ENCODE measurements around the gene TNNI3K.

Gene TNNI3K

DNA sequence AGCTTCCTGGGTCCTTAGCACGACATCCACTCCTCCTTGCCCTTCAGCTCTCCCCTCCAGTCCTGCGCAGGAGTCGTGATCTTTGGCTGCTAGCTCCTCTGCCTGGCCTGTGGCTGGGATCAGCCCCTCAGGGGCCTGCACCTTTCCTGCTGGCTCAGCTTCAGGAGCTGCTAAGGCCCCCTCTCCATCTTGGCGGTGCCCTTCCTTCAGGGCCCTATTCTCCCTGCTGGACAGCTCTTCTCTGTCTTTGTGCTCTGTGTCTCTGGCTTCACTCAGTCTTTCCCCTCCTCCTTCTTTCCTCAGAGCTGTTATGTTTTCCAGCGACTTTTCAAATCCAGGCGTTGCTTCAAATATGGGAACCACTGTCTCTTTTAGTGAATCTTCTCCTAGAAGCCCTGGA is 336.7 kb downstream of the TNNI3K start:
- no peak for DNase-seq (ENCODE audit: low read depth)

DNA sequence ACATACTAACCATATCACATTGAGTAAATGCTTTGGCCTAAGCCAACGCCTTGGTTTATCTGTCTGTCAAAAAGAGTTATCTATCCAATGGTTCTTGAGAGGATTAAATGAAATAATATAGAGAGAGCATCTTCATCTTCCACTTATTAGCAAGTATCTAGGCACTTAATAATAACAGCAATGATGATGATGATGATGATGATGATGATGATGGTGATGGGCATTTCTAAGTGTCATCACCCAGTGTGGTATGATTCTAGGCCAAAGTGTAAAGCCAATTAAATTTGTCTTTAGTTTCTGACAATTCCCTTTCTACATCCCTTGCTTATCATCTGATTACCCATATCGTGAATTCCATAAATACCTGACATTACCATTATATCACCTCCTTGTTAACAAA is 342.9 kb downstream of the TNNI3K start:
- no peak for DNase-seq (ENCODE audit: low read depth)

DNA sequence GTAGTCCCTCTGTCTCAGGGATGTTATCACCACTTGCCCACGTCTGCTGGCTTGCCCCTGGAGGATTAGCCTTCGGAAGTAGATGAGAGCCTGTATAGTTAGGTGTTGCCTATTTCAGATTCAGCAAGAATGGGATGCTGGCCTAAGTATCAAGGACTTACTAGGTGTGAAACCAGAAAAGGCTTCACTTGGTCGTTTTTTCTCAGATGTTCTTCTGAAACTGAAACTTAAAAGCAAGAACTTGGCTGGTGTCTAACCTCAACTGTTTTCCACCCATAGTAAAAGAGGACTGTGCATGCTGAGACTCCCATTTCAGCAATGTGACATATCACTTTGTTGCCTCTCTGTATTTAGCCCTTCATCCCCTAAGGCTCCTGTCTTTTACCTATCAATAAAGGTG is 344.2 kb downstream of the TNNI3K start:
- no peak for DNase-seq (ENCODE audit: low read depth)

DNA sequence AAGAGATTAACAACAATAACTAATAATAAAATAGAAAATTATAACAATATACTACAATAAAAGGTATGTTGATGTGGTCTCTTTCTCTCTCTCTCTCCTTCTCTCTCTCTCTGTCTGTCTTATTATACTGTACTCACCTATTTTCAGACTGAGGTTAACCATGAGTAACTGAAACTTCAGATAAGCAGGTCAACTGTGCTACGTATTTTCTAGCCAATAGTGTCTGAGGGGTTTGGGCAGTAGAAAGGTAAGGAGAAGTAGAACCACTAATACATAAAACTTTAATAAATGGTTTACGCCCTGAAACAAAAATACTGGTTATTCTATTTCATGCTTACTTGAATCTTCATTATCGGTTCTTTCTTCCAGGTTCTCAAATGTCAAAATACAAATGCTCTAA is 348.2 kb downstream of the TNNI3K start:
- DNase-seq (ENCODE audit: low read depth), result no peak

DNA sequence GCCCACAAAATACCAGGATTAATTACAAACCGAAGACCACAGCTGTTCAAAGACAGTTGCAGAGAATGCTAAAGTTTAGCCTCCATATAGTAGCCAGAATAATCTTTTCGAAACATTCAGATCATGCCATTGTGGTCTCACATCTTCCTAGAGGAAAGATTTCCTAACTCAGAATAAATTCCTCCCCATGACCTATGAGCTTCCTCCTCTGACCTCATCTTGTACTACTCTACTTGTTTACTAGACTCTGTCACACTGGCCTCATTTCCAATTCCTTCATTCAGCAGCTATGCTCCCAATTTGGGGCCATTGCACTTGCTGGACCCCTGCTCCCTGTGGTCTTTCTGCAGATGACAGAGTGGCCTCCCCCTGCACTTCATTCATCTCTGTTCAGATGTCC is 349.0 kb downstream of the TNNI3K start:
- no peak for DNase-seq (ENCODE audit: low read depth)

DNA sequence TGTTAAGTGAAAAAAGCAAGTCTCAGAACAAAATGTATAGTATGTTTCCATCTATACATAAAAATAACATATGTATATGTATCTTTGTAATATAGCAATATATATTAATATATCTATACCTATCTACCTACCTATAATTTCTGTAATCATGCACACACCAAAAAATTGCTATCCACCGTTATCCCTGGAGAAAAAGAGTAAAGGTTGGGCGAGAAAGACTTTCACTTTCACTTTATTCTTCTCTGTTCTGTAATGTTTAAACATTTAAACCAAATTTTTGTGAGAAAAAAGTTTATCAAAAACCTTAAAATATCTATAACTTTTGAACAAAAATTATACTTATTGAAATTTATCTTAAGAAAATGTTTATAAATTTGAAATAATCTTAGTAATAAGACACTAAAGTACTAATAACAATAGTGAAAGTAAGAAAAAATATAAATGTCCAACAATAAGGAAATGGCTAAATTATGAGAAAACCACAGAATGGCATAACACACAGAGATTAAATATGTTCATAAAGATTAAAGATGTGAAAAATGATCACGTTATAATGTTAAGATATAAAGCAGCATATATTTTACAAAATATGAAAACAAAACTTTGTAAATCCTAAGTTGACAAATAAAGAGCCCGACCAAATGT is 351.2 kb downstream of the TNNI3K start:
- DNase-seq (ENCODE audit: low read depth), result no peak

DNA sequence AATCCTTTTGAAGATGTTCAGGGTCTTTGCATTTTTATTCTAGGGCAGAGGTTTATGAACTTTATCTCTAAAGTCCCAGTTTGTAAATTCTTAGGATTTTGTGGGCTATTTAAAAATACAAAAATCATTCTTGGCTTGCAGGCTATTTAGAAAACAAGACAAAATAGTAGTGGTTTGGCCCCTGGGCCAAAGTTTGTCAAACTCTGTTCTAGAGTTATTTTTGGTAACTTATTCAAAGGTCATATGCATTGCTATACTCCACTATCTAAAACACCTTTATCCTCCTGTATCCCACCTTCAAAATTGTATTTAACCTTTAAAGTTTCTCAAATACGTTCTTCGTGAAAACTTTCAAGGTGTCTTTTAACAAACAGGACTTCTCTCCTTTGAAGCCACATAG is 352.7 kb downstream of the TNNI3K start:
- DNase-seq (ENCODE audit: low read depth), result no peak

DNA sequence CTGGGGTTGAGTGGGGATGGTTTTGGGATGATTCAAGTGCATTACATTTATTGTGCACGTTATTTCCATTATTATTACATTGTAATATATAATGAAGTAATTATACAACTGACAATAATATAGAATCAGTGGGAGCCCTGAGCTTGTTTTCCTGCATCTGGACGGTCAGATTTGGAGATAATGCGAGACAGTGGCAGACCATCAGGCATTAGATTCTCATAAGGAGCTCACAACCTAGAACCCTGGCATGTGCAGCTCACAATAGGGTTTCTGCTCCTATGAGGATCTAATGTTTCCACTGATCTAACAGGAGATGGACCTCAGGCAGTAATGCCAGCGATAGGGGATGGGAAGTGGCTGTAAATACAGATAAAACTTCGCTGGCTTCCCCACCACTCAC is 355.1 kb downstream of the TNNI3K start:
- no peak for DNase-seq (ENCODE audit: low read depth)

DNA sequence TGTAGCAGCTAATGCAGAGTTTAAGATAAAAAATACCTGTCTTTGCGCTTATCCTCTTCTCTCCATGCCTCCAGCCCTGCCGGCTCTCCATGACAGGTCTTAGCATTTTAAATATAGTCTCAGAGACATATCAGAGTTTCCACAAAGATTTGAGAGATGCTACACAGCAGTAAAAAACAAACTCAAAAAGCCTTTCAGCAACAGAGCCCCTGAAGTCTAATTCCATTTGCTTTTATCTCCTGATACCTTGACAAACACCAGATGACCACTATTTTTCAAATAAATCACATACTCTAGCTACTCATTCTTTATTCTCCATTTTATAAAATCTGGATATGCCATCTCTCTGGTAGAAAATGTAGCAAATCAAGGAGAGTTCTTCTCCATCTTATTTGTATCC is 356.8 kb downstream of the TNNI3K start:
- DNase-seq (ENCODE audit: low read depth), result no peak

DNA sequence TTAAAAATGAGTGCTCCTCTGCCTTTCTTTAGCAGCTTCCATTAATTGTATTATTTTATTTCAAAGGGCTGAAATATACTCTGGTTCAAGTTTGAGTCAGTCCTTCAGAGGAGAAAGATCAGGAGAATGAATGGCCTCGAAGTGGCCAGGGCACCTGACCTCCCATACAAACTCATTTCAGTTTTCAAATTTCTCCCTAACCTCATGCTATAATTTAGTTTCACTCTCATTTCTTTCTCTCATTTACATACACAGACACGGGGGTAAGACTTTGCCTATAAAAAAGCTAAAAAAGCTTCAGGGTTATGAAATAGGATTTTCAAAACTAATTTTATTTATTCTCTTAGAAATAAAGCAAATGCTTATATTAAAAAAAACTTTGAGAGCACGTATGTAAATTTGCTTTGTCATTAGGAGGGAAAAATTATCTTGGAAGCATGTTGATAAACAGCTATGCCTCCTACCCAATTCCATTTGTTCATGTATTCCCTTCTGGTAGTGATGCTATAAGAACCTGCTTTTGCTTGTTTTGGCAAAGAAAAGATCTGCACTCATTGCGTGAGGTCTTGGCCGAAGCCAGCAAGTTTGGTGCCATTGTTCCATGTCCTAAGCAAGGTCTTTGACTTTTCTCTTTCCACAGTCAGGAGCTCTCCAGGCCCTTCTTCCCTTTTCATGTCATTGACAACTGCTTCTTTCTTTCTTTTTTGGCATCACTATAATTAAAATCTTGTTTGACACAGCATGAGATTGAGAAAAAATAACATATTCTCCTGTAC is 357.6 kb downstream of the TNNI3K start:
- DNase-seq (ENCODE audit: low read depth), result no peak
